HG03558 (cell line): ENCODE measurements around the gene LGALS14.
"Not testable (repeated sequence)": the region's sequence is repeated elsewhere in the genome, so short reads cannot be mapped to it uniquely, and the experiment has no call there.

Experiments
- ATAC-seq: cut with Tn5 transposase; IDR thresholded peaks from one replicate; pipeline ENCODE4 v1.9.1; 2021; ENCODE audit warnings: moderate number of reproducible peaks; ENCODE audit not compliant: unreplicated experiment; ENCODE audit errors: extremely low read depth

Gene LGALS14

GRCh38 chr19:39692822-39693221, 11.5 kb upstream of the LGALS14 start:
- ATAC-seq, result no peak

- ATAC-seq, result no peak
These were observed 8.5 kb upstream of the LGALS14 start for GRCh38 chr19:39695759-39696158.

GRCh38 chr19:39696387-39696786, 7.9 kb upstream of the LGALS14 start:
- ATAC-seq, result no peak

DNA sequence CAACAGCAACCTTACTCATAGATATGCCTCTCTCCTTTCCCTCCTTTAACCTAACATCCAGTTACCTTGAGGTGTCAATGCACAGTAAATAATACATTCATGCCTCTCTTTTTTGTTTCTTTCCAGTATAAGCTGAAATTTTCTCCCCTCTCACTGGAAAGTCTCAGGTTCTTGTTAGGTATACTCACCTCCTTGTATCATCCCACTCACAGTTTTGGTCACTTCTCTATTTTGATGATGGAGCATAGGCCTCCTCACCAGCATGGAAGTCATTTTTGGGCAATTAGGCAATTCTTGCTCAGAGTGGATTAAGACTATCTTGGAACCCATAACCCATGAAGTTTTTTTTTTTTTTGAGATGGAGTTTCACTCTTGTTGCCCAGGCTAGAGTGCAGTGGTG, 5.7 kb upstream of the LGALS14 start:
- ATAC-seq, result no peak

DNA sequence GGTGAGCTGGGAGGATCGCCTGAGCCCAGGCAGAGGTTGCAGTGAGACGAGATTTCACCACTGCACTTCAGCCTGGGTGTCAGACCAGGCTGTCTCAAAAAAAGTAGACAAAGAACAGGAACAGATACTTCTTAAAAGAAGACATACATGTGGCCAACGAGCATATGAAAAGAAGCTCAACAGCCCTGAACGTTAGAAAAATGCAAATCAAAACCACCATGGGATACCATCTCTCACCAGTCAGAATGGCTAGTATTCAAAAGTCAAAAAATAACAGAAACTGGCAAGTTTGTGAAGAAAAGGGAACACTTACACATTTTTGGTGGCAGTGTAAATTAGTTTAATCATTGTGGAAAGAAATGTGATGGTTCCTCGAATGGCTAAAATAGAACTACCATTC, 3.0 kb upstream of the LGALS14 start:
- ATAC-seq, result no peak

DNA sequence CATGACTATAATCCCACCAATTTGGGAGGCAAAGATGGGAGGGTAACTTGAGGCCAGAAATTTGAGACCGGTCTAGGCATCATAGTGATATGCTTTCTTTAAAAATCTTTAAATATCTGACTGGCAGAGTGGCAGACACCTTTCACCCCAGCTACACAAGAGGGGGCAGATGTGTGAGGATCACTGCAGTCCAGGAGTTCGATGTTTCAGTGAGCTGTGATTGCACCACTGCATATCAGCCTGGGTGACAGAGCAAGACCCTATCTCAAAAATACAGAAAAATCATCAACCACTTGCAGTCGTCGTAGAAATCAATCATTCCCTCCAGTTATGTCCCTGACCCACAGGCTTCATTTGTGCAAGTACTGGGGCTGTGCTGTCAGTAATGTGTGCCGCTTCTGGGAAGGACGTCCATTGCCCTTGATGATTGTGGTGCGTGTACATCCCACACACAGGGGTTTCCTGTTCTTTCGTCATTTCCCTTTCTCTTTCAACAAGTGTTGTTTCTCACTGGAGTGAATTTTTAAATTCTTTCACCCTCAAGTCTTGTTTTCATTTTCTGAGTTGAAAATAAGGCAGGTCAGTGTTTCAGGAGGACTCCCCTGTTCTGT, 1.4 kb downstream of the LGALS14 start:
- no peak for ATAC-seq

- ATAC-seq, result no peak
These were observed 4.3 kb downstream of the LGALS14 start for GRCh38 chr19:39708594-39708993.

- ATAC-seq, result no peak
These were observed 5.0 kb downstream of the LGALS14 start for GRCh38 chr19:39709026-39709872.

- no peak for ATAC-seq
These were observed 6.1 kb downstream of the LGALS14 start for GRCh38 chr19:39710333-39710890.

DNA sequence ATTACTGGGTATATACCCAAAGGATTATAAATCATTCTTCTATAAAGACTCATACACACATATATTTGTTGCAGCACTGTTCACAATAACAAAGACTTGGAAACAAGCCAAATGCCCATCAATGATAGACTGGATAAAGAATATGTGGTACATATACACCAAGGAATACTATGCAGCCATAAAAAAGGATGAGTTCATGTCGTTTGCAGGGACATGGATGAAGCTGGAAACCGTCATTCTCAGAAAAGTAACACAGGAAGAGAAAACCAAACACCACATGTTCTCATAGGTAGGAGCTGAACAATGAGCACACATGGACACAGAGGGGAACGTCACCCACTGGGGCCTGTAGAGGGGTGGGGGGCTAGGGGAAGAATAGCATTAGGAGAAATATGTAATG, 15.9 kb downstream of the LGALS14 start:
- not testable (repeated sequence) for ATAC-seq

DNA sequence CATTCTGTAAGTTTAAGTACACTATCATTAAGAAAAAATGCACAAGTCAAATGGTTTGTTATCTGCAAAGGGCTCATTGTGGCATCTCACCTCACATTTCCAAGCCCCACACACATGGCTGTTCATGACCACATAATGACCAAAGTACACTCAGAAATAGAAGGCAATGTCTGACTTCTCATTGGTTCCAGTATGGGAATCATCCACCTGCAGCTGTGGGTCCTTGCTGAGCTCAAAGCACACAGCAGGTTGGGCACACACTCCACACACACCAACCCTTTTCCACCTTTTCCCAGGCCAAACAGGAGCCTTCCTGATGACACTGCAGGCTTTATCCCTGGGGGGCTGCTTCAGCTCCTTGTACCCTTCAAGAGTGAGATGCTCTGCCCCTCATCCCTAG, 21.7 kb downstream of the LGALS14 start:
- ATAC-seq, result no peak

DNA sequence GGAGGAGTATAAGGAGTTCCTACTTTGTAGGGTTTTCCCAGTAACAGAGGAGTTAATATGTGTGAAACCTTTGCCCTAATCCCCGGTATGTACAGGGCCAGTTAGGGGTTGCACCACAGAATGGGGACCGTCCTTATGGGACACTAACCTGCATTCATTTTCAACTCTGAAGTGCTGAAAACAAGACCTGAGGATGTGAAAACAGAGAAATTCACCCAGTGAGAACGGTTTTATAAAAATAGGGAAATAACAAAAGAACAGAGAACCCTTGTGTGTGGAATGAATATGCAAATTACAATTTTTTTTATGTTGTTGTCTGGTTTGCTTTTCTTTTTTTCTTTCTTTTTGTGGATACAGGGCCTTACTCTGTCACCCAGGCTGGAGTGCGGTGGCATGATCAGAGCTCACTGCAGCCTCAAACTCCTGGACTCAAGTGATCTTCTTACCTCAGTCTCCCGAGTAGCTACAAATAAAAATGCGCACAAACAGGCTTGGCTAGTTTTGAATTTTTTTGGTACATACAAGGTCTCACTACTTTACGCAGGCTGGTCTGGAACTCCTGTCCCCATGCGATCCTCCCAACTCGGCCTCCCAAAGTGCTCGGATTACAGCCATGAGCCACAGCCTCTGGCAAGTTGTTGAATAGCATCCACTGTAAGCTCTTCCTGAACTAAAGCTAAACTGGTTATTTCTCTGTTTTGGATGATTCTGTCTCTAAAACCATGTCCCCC, 23.0 kb downstream of the LGALS14 start:
- ATAC-seq, result no peak

DNA sequence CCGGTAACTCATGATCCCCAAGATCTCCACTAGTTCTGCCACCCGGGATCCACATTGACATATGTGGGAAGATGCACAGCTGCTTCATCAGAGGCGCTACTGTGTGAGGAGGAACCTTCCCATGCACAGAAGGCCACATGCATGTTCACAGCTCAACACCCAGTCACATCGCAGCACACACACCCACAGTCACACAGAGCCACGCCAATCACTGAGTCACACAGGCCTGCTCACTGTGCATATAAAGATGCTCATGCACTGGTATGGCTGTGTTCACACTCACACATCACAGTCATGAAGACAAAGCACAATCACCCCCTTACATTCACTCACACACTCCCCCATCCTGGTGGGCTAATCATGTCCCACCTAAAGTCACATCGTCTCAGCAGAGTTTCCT, 23.8 kb downstream of the LGALS14 start:
- no peak for ATAC-seq

GRCh38 chr19:39729594-39729993, 25.3 kb downstream of the LGALS14 start:
- no peak for ATAC-seq

GRCh38 chr19:39731685-39732084, 27.4 kb downstream of the LGALS14 start:
- no peak for ATAC-seq

GRCh38 chr19:39733841-39734240, 29.6 kb downstream of the LGALS14 start:
- ATAC-seq, result no peak

DNA sequence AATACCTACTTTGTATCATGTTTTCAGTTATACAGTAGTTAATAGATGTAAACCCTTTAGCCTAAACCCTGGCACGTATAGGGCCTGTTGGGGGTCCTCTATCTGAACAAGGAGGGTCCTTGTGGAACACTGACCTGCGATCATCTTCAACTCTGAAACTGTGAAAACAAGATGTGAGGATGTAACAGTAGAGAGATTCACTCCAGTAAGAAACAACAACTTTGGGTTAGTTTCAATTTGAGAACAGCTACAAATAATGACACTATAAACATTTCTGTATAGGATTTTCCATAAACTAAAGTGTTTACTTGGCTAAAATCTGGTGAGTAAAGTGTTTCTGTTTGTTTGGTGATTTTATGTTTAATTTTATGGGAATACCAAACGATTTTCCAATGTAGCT, 31.4 kb downstream of the LGALS14 start:
- no peak for ATAC-seq

DNA sequence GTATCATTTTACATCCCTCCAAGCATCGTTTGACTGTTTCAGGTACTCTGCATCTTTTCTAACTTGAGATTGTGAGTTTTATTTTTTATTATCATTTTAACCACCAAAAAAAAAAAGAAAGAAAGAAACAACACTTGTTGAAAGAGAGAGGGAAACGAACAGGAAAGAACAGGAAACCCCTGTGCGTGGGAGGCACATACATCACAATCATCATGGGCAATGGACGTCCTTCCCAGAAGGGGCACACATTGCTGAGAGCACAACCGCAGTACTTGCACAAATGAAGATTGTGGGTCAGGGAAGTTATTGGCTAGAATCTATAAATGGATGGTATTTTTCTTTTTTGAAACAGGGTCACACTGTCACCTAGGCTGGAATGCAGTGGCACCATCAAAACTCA, 31.8 kb downstream of the LGALS14 start:
- no peak for ATAC-seq

- ATAC-seq, result no peak
These were observed 33.1 kb downstream of the LGALS14 start for GRCh38 chr19:39737351-39737750.

- ATAC-seq, result no peak
These were observed 33.6 kb downstream of the LGALS14 start, which contains the start of gene CLC for GRCh38 chr19:39737891-39738290. Gene CLC, minus strand, starts transcription at chr19:39738029. Its CDS starts 77 bp downstream, at chr19:39737952.

DNA sequence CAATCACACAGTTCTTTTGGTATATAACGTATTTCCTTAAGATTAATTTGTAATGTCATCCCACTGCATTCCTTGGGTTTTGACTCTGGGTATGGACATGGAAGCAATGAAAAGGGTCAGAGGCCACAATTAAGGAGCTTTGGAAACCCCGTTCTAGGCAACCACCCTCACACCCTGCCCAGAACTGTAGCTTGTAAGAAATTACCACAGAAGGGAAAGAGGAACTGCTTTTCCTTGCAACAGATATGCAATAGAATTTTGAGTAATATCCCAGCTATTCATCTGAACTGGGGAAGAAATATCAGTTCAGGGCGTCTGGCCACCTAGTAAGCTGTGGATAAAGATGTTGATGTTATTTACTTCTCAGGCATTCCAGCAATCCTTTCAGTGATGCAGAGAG, 34.5 kb downstream of the LGALS14 start:
- no peak for ATAC-seq
